Activated CD4-positive, alpha-beta T cell treated with anti-CD3 and anti-CD28 coated beads for 4 hours (primary cell): ENCODE measurements around the gene C1orf159.

Source experiments
- DNase-seq, 2 donors: peaks; one replicate each; pipeline ENCODE4 v3.0.0-alpha.2; 2020

The C1orf159 gene

DNA sequence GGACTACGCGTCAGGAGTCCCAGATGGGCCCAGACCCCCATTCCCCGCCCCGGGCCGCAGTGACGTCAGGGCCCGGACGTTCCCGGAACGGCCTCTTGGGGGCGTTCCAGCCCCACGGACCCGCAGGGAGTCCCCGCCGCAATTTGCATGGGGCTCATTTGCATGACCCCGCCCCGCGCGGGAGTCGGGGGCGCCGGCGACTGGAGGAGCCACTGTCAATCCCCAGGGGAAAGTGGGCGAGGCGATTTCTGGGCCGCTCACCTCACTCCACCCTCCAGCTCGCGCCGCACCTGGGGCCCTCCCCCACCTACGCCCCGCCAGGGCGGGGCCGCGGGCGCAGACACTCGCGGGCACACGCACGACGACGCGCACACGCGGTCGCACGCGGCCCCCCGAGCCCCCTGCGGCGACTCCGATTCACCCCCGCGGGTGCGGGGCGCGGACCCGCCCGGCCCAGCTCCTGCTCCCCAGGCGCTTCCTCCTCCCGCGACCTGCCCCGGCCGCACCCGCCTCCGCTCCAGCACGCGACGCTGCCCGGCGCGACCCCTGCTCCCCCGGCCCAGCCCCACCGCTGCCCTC lies 82.8 kb downstream of the C1orf159 start:
- peak; percentile 91 to 95 for DNase-seq

DNA sequence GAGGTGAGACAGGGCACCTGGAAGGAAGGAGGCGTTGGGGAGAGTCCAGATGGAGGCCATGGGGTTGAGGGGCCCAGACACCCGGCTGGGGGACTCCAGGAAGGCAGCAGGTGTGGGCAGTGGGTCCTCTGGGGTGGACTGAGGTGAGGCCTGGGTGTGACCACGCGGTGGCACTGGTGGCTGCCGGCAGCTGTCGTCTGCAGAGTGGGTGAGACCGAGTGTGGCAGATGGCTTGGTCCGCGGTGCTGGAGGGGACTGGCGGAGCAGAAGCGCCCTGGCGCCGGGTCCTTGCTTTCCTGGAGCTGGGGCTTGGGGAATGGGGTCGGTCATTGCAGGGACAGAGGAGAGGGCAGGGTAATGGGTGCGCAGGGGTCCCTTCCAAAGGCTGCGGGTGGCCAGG lies 83.5 kb downstream of the C1orf159 start:
- DNase-seq, result no peak
